H1 (cell line): ENCODE results near the gene RFX5. TPM values are rescaled to one million over a fixed set of nuclear protein-coding genes. Genes with fewer than 3 reads are reported as not detected.
A peak's percentile ranks its signal among the peaks of the same experiment; 100 is the strongest.

ENCODE experiments used
- CTCF ChIA-PET: fragments of 300-600 bp; sonication (Branson Sonifier 250); formaldehyde crosslinking; loops from one replicate; lab custom pipeline; 2021; ENCODE audit not compliant: partially characterized antibody; lab: Charles Lee
- POLR2A ChIA-PET: fragments of 300-600 bp; sonication (Branson Sonifier 250); formaldehyde crosslinking; loops from one replicate; lab custom pipeline; 2021; ENCODE audit warnings: inconsistent platforms; ENCODE audit not compliant: partially characterized antibody; lab: Charles Lee
- DNase-seq, 2 experiments: peaks; one replicate each; pipeline versions ENCODE4 v3.0.0 to v3.0.0-alpha.2; 2010 to 2022; ENCODE audit warnings: low spot score in 2 of 2, low read depth in 1 of 2, mixed read lengths in 1 of 2
- FAIRE-seq: peaks from 2 replicates; lab custom pipeline; 2011; peaks lifted over from hg19 to GRCh38; lab: Jason Lieb, UNC
- H2AFZ ChIP-seq: 2 replicates; pipeline ENCODE4 v1.8.1; 2012; ENCODE audit warnings: low read length, inconsistent platforms
- H2AK5ac ChIP-seq: 2 replicates; pipeline ENCODE4 v1.6.1; 2013; ENCODE audit warnings: low read depth, low read length
- H2BK120ac ChIP-seq: replicated peaks from 2 replicates; pipeline ENCODE3; 2013; ENCODE audit warnings: low read depth, low read length, inconsistent platforms
- H2BK12ac ChIP-seq: 2 replicates; pipeline ENCODE4 v1.6.1; 2013; ENCODE audit warnings: low read depth, low read length
- H2BK15ac ChIP-seq: 2 replicates; pipeline ENCODE4 v1.6.1; 2013; ENCODE audit warnings: low read length
- H2BK20ac ChIP-seq: 2 replicates; pipeline ENCODE4 v1.6.1; 2013; ENCODE audit warnings: low read length
- H2BK5ac ChIP-seq: 2 replicates; pipeline ENCODE4 v1.6.1; 2013; ENCODE audit warnings: low read depth, low read length
- H3K14ac ChIP-seq: 2 replicates; pipeline ENCODE4 v1.6.1; 2013; ENCODE audit warnings: inconsistent platforms; ENCODE audit not compliant: insufficient read length
- H3K18ac ChIP-seq: 2 replicates; pipeline ENCODE4 v1.6.1; 2013; ENCODE audit warnings: low read length; ENCODE audit errors: extremely low read depth
- H3K23ac ChIP-seq: 2 replicates; pipeline ENCODE4 v1.6.1; 2013; ENCODE audit warnings: inconsistent platforms; ENCODE audit not compliant: insufficient read length
- H3K23me2 ChIP-seq: 2 replicates; pipeline ENCODE4 v1.6.1; 2013; ENCODE audit warnings: low read depth, low read length
- H3K27ac ChIP-seq: 2 replicates; pipeline ENCODE4 v1.6.1; 2011; ENCODE audit warnings: low read depth, low read length, inconsistent platforms
- H3K27me3 ChIP-seq, 4 experiments: replicated peaks in 1 of 4; 1 replicate in 1 of 4; 2 replicates in 3 of 4; pipeline versions ENCODE4 v1.6.1 to v1.8.1; 2011 to 2013; ENCODE audit warnings: low read length in 3 of 4, mild to moderate bottlenecking in 3 of 4, inconsistent platforms in 2 of 4, mixed read lengths in 2 of 4, moderate library complexity in 1 of 4; ENCODE audit not compliant: control insufficient read depth in 3 of 4, insufficient read depth in 3 of 4; ENCODE audit errors: extremely low read depth in 1 of 4
- H3K36me3 ChIP-seq, 4 experiments: 2 replicates each; pipeline versions ENCODE4 v1.6.1 to v1.8.1; 2011 to 2013; ENCODE audit warnings: mild to moderate bottlenecking in 4 of 4, low read length in 3 of 4, moderate library complexity in 2 of 4, control low read depth in 1 of 4, inconsistent platforms in 1 of 4; ENCODE audit not compliant: insufficient read depth in 4 of 4, control insufficient read depth in 2 of 4
- H3K4ac ChIP-seq: replicated peaks from 2 replicates; pipeline ENCODE3; 2013; ENCODE audit warnings: low read length, low read depth, mixed read lengths, inconsistent platforms; ENCODE audit not compliant: insufficient read length
- H3K4me1 ChIP-seq, 4 experiments: replicated peaks in 1 of 4; 1 replicate in 1 of 4; 2 replicates in 3 of 4; pipeline versions ENCODE4 v1.6.1 to v1.8.1; 2011 to 2013; ENCODE audit warnings: low read length in 3 of 4, inconsistent platforms in 2 of 4, mixed read lengths in 1 of 4; ENCODE audit not compliant: insufficient read depth in 4 of 4, control insufficient read depth in 3 of 4
- H3K4me2 ChIP-seq, 2 experiments: 2 replicates each; pipeline versions ENCODE4 v1.6.1 to v1.8.1; 2011 to 2013; ENCODE audit warnings: low read depth in 2 of 2, low read length in 2 of 2, control low read depth in 1 of 2, inconsistent platforms in 1 of 2, mild to moderate bottlenecking in 1 of 2; ENCODE audit not compliant: insufficient read depth in 1 of 2
- H3K4me3 ChIP-seq, 4 experiments: fragments of 200-600, 300-600 bp in 1 of 4; sonication (generic), shearing (Covaris generic), sonication (Bioruptor Twin) in 1 of 4; 2 replicates each; pipeline versions ENCODE4 v1.5.1 to v1.8.1; 2011 to 2016; ENCODE audit warnings: low read length in 4 of 4, low read depth in 3 of 4, control low read depth in 2 of 4, inconsistent platforms in 2 of 4, mild to moderate bottlenecking in 2 of 4, mixed read lengths in 1 of 4, moderate library complexity in 1 of 4; ENCODE audit not compliant: insufficient read depth in 2 of 4; ENCODE audit errors: extremely low read depth in 1 of 4
- H3K56ac ChIP-seq: replicated peaks from 2 replicates; pipeline ENCODE3; 2013; ENCODE audit warnings: low read depth, mild to moderate bottlenecking, mixed read lengths, low read length, inconsistent platforms; ENCODE audit not compliant: insufficient read length
- H3K79me1 ChIP-seq: 2 replicates; pipeline ENCODE4 v1.6.1; 2013; ENCODE audit warnings: low read depth, low read length, control low read depth
- H3K79me2 ChIP-seq, 2 experiments: 2 replicates each; pipeline versions ENCODE4 v1.6.1 to v1.8.1; 2012 to 2013; ENCODE audit warnings: low read length in 2 of 2, mild to moderate bottlenecking in 2 of 2, inconsistent platforms in 1 of 2; ENCODE audit not compliant: insufficient read depth in 2 of 2, control insufficient read depth in 1 of 2
- H3K9ac ChIP-seq, 4 experiments: replicated peaks in 1 of 4; 1 replicate in 1 of 4; 2 replicates in 3 of 4; pipeline versions ENCODE4 v1.6.1 to v1.8.1; 2011 to 2013; ENCODE audit warnings: low read depth in 3 of 4, low read length in 3 of 4, control low read depth in 2 of 4, mild to moderate bottlenecking in 2 of 4, moderate library complexity in 2 of 4, inconsistent platforms in 1 of 4; ENCODE audit errors: extremely low read depth in 1 of 4
- H3K9me3 ChIP-seq, 2 experiments: 2 replicates each; pipeline versions ENCODE4 v1.6.1 to v1.8.1; 2012 to 2013; ENCODE audit warnings: mild to moderate bottlenecking in 2 of 2, moderate library complexity in 2 of 2, control low read depth in 1 of 2, inconsistent platforms in 1 of 2, low read depth in 1 of 2, low read length in 1 of 2, mixed read lengths in 1 of 2; ENCODE audit not compliant: insufficient read depth in 2 of 2
- H4K20me1 ChIP-seq, 2 experiments: replicated peaks in 1 of 2; 2 replicates each; pipeline versions ENCODE3 to v1.8.1; 2011 to 2013; ENCODE audit warnings: inconsistent platforms in 2 of 2, low read length in 2 of 2, mild to moderate bottlenecking in 1 of 2; ENCODE audit not compliant: insufficient read depth in 2 of 2, control insufficient read depth in 1 of 2
- H4K5ac ChIP-seq: 2 replicates; pipeline ENCODE4 v1.6.1; 2013; ENCODE audit warnings: low read length, low read depth, mixed read lengths, inconsistent platforms; ENCODE audit not compliant: insufficient read length
- H4K8ac ChIP-seq: 2 replicates; pipeline ENCODE4 v1.8.0; 2013; ENCODE audit warnings: mild to moderate bottlenecking, moderate library complexity, low read length, inconsistent platforms; ENCODE audit not compliant: insufficient read depth; ENCODE audit errors: extremely low read depth
- H4K91ac ChIP-seq: replicated peaks from 2 replicates; pipeline ENCODE3; 2013; ENCODE audit warnings: low read length, mixed read lengths, inconsistent platforms; ENCODE audit not compliant: insufficient read length
- CBX5 ChIP-seq: fragments of 300-800, 300-1000 bp; sonication (generic); IDR thresholded peaks from 2 replicates; pipeline ENCODE4 v1.7.1; 2016; ENCODE audit warnings: antibody characterized with exemption, low read length, low read depth
- CTCF ChIP-seq, 3 experiments: IDR thresholded peaks; 1 replicate in 2 of 3; 2 replicates in 1 of 3; pipeline versions ENCODE4 v1.5.1 to v1.6.1; 2011; ENCODE audit warnings: low read length in 3 of 3, mild to moderate bottlenecking in 3 of 3, inconsistent platforms in 2 of 3, low read depth in 1 of 3, moderate library complexity in 1 of 3; ENCODE audit not compliant: insufficient read depth in 1 of 3; ENCODE audit errors: control extremely low read depth in 1 of 3
- PHF8 ChIP-seq: fragments of 200-600 bp; sonication (generic); conservative IDR thresholded peaks from 2 replicates; pipeline ENCODE4 v1.7.1; 2012; ENCODE audit warnings: low read depth, mild to moderate bottlenecking, inconsistent platforms, low read length, moderate library complexity
- ZNF274 ChIP-seq: IDR thresholded peaks from 2 replicates; pipeline ENCODE4 v1.7.0; 2012; ENCODE audit warnings: low read length, borderline replicate concordance; ENCODE audit errors: extremely low read depth
- WGBS, 2 experiments: shearing (Covaris generic) in 1 of 2; methylation state at CpG; one replicate each; pipeline versions ENCODE4 v1.1.6 to v1.1.7; 2013 to 2015; ENCODE audit warnings: low lambda C conversion rate in 2 of 2, mixed read lengths in 2 of 2, inconsistent platforms in 1 of 2, low coverage in 1 of 2, missing lambda C conversion rate in 1 of 2; ENCODE audit not compliant: insufficient replicate concordance in 2 of 2, insufficient coverage in 1 of 2, insufficient read length in 1 of 2; ENCODE audit errors: extremely low coverage in 1 of 2, missing lambda C conversion rate in 1 of 2; 5-methylcytosine and 5-hydroxymethylcytosine counted together
- polyA plus RNA-seq, 7 experiments: library from polyadenylated mRNA; depleted of rRNA in 3 of 7; stranded (reverse) in 5 of 7; unstranded in 2 of 7; fragments of >200 nt in 5 of 7; fragments of 200-250 nt in 2 of 7; gene quantifications; 1 replicate in 5 of 7; 2 replicates in 1 of 7; 4 replicates in 1 of 7; pipeline versions ENCODE4 v1.2.1 to v1.2.3, GENCODE V29; 2011 to 2013; ENCODE audit warnings: missing spikeins in 2 of 7, mixed read lengths in 2 of 7
- total RNA-seq: library from RNA; stranded (reverse); fragmentation: NEBNext Ultra II Directional; extraction: Animal tissue kit (Norgen Biotek cat#: 25700); gene quantifications from 2 replicates; pipeline ENCODE4 v1.2.1, GENCODE V29; 2021

The RFX5 gene
- total and polyA plus RNA-seq, 2 of the 8 experiments (the other 6 are each of a cell fraction or from before 2014, with no cell fraction given) = 27.8 to 59.7 TPM

GRCh38 chr1:151368393-151369301, 21.6 kb upstream of the RFX5 start:
- no peaks in the 10 kb centered on the region for H3K9me3 ChIP-seq
- H2AK5ac ChIP-seq = no peak overlapping the region
- H3K27ac ChIP-seq = no peak overlapping the region
- no peaks in the 10 kb centered on the region for H3K27me3 ChIP-seq
- no peak overlapping the region for H2AFZ ChIP-seq
- H3K36me3 ChIP-seq = peaks cover 0 to 9% (median 0%) of the 10 kb centered on the region in 4 experiments; a peak in 3 of 8 replicates
- no peak overlapping the region for H2BK120ac ChIP-seq
- no peaks in the 10 kb centered on the region for H3K79me1 ChIP-seq
- H4K20me1 ChIP-seq = no peaks in the 10 kb centered on the region
- DNase-seq (no peak), FAIRE-seq (no peak)
- TF ChIP-seq PHF8 = no peak
- TF ChIP-seq CBX5 = no peak
- no peak for TF ChIP-seq CTCF (IDR thresholded peaks at IDR 0.05; ENCODE audit: control extremely low read depth in 1 of 3, insufficient read depth in 1 of 3, low read depth in 1 of 3, low read length in 3 of 3)
- TF ChIP-seq ZNF274 = no peak
- no peak overlapping the region for H2BK15ac ChIP-seq
- no peak overlapping the region for H2BK20ac ChIP-seq
- H3K23ac ChIP-seq = no peak overlapping the region
- no peak overlapping the region for H4K5ac ChIP-seq
- peaks cover 2% of the 10 kb centered on the region; the same call in 1 of the 2 replicates for H3K23me2 ChIP-seq
- H3K56ac ChIP-seq = no peak overlapping the region
- H4K91ac ChIP-seq = no peak overlapping the region
- H3K4ac ChIP-seq = no peak overlapping the region
- ChIA-PET CTCF (interaction anchor here (1.0 to 2.5 kb wide), 20 partner anchors 9 to 116 kb away, joined by 3 to 12 read pairs (median 4); partner anchors contain the start of gene PSMB4), POLR2A (interaction anchor here (0.7 to 2.5 kb wide), 10 partner anchors 9 to 85 kb away, joined by 3 to 14 read pairs (median 5); partner anchors contain the start of genes PSMB4 and RFX5)
- H3K9ac ChIP-seq = no peak overlapping the region
- no peak overlapping the region for H3K14ac ChIP-seq
- H3K4me3 ChIP-seq = no peak overlapping the region
- no peak overlapping the region for H2BK12ac ChIP-seq
- no peaks in the 10 kb centered on the region for H3K79me2 ChIP-seq
- H3K18ac ChIP-seq = no peak overlapping the region
- H3K4me2 ChIP-seq = no peak overlapping the region
- WGBS, 2 experiments = 89% methylated on average over 20 of the region's 20 CpGs; no CpG with 5 or more reads in 1 of the 2 experiments
- H3K4me1 ChIP-seq = peaks cover 0 to 11% (median 8%) of the 10 kb centered on the region in 4 experiments; a peak in 6 of 7 replicates
- 0 out of 2 replicates have a peak overlapping the region, but pooled peaks have one; percentile 57 for H4K8ac ChIP-seq
- no peak overlapping the region for H2BK5ac ChIP-seq
